Stimulated activated CD8-positive, alpha-beta memory T cell treated with anti-CD3 and anti-CD28 coated beads, Interleukin-7, amount 100 ng/mL, for 24 hours (primary cell): ENCODE measurements around the gene AAK1.
A peak's percentile ranks its signal among the peaks of the same experiment; 100 is the strongest.
"Not testable (repeated sequence)": the region's sequence is repeated elsewhere in the genome, so short reads cannot be mapped to it uniquely, and the experiment has no call there.

Source experiments
- DNase-seq: peaks from one replicate; pipeline ENCODE4 v3.0.0-alpha.2; 2020; ENCODE audit warnings: low read depth

The AAK1 gene

GRCh38 chr2:69643602-69644505, at the start of gene AAK1:
Gene AAK1, minus strand, starts transcription at chr2:69643739. Its CDS starts 699 bp downstream, at chr2:69643040.
- DNase-seq = peak; percentile 70

DNA sequence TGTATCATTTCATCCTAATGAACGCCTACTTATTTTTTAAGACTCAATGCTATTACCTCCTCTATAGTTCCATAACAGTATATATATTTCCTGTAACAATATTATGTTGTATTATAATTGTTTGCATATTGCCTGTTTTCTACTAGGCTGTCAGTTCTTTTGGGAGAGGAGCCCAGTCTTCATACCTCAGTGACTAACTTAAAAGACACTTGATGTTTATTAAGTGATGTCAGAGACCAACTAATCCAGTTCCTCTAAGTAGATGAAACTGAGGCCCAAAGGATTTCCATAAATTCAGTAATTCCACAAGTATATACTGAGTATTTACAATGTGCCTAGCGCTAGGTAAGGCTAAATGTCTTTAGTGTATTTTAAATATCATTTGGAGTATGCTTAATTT, 48.9 kb upstream of the AAK1 start:
- no peak for DNase-seq

GRCh38 chr2:69689969-69690368, 46.4 kb upstream of the AAK1 start:
- no peak for DNase-seq

- no peak for DNase-seq
Measured at GRCh38 chr2:69689466-69689865, 45.9 kb upstream of the AAK1 start.

- no peak for DNase-seq
Measured at GRCh38 chr2:69687971-69688611, 44.6 kb upstream of the AAK1 start.

GRCh38 chr2:69686813-69687212, 43.3 kb upstream of the AAK1 start:
- no peak for DNase-seq

GRCh38 chr2:69685321-69686048, 41.9 kb upstream of the AAK1 start:
- no peak for DNase-seq

- no peak for DNase-seq
Measured at GRCh38 chr2:69683170-69683971, 39.8 kb upstream of the AAK1 start.

DNA sequence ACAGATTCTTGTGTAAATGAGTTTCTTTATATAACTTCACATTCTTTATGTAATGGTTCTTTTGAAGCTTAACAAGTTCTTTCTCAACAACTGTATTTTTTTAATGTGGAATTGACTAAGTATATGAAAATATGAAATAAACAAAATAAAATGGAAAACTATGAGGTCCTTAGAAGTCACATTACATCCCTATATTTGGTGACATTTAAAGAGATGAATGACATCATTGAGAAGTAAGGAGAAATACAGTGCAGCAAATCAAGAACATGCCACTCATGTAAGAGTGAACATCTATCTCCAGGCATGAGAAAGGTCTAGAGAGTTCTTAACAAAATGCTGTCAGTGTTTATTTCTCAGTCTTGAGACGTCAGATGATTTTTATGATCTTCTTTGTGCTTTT, 39.0 kb upstream of the AAK1 start:
- DNase-seq = no peak

DNA sequence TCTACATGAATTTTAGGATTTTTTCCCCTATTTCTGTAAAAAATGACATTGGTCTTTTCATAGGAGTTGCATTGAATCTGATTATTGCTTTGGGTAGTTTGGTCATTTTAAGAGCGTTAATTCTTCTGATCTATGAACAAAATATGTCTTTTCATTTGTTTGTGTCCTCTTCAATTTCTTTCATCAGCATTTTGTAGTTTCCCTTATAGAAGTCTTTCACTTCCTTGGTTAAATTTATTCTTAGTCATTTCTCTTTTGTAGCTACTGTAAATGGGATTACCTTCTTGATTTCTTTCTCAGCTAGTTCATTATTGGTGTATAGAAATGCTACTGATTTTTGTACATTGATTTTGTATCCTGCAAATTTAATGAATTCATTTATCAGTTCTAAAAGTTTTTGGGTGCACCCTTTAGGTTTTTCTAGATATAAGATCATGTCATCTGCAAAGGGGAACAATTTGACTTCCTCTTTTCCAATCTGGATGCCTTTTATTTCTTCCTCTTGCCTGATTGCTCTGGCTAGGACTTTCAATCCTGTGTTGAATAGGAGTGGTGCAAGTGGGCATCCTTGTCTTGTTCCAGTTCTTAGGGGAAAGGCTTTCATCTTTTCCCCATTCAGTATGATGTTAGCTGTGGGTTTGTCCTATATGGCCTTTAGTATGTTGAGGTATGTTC, 36.6 kb upstream of the AAK1 start:
- no peak for DNase-seq

- DNase-seq = no peak
Measured at GRCh38 chr2:69677914-69678313, 34.4 kb upstream of the AAK1 start.

DNA sequence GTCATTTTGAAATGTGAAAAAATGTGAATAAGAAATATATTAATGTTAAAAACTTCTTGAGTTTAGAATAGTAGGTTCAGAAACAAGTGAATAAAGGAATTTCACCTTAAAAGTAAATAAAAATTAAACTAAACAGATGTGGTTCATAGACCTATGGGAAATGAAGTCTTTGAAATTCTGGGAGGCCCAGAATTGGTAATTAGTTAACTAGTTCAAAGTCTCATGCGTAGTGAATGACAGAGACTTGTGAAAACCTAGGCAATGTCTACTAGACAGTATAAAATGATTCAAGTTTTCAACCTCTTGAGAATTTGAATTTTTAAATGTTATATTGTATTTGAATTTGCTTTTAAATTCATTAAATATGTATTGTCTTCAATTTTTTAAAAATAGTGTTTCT, 32.6 kb upstream of the AAK1 start:
- no peak for DNase-seq

- no peak for DNase-seq
Measured at GRCh38 chr2:69674316-69674670, 30.8 kb upstream of the AAK1 start.

DNA sequence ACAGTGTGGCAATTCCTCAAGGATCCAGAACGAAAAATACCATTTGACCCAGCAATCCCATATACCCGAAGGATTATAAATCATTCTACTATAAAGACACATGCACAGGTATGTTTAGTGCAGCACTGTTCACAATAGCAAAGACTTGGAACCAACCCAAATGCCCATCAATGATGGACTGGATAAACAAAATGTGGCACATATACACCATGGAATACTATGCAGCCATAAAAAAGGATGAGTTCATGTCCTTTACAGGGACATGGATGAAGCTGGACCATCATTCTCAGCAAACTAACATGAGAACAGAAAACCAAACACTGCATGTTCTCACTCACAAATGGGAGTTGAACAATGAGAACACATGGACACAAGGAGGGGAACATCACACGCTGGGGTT, 29.6 kb upstream of the AAK1 start:
- DNase-seq = not testable (repeated sequence)

DNA sequence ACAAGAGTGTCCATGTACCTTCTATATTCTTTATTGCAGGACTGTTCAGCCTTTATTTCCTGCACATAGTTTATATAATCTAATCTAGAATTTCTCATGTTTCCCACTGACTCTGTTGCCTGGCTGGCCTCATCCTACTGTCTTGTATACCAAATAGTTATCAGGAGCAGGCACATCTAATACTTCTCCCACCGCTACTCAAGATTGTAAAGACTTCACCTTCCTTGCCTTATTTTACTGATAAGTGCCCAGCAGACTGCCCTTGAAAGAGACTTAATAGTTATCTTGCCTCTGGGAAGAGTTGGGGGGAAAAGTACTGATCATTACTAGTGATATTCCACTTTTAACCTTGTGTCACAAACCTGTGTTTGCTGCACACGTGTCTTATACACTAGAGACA, 26.1 kb upstream of the AAK1 start:
- DNase-seq = no peak

- no peak for DNase-seq
Measured at GRCh38 chr2:69668598-69668997, 25.1 kb upstream of the AAK1 start.

DNA sequence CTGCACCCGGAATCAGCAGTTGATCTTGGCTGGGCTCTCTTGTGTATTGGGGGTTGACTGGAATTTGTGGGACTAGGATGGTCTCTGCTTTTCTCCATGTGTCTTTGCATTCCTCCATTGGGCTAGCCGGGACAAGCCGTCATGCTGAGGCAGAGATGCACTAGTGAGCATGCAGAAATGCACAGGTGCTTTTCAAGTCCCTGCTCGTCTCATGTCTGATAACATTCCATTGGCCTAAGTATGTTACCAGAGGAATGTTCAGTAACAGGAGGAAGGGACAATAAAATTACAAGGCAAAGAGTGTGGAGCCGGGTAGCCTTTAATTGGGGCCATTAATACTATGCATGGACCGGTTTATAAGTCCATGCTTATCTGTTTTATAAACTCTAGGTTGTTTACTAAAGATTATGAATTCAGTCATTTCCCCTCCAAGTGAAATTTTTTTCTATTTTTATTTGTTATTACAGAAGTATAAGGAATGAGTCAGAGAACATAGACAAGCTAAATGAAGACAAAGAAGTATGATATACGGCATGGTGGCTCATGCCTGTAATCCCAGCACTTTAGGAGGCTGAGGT, 24.4 kb upstream of the AAK1 start:
- DNase-seq = no peak

- no peak for DNase-seq
Measured at GRCh38 chr2:69665152-69665551, 21.6 kb upstream of the AAK1 start.

DNA sequence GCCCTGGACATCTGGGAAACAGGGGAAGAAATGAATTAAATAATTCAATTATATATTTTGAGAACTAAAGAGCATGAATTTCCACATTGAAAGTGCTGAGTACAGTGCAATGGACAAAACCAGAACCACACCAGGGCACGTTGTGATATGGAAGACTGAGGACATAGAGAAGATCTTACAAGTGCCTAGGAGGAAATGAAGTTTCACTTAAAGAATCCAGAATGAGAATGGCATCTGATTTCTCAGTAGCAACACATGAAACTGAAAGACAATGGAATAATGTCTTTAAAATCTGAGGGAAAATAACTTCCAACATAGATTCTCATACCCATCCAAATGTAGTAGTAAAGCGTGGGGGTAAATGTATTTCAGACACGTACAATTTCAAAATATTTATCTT, 20.3 kb upstream of the AAK1 start:
- no peak for DNase-seq

GRCh38 chr2:69662547-69662946, 19.0 kb upstream of the AAK1 start:
- DNase-seq = not testable (repeated sequence)

DNA sequence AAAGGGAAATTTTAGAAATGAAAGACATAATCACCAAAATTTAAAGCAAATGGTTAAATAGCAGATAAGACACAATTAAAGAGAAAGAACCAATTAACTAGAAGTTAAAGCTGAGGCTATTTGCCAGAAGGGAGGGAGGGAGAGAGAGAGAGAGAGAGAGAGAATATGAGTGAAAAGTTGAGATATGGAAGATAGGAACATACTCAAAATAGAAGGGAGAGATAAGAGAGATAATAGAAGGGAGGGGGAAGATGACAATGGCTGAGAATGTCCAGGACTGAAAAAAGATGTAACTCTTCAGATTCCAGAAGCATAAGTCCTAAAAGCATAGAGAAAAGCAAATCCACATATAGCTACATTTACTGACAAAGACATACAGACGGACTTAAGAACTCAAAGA, 17.1 kb upstream of the AAK1 start:
- DNase-seq = no peak
